ENCODE data around the gene DUSP1. TPM values are rescaled to one million over a fixed set of nuclear protein-coding genes. Genes with fewer than 3 reads are reported as not detected.

DUSP1 gene
- total and polyA plus RNA-seq, 2 experiments from 2014 or later, result 547 to 583 TPM

DNA sequence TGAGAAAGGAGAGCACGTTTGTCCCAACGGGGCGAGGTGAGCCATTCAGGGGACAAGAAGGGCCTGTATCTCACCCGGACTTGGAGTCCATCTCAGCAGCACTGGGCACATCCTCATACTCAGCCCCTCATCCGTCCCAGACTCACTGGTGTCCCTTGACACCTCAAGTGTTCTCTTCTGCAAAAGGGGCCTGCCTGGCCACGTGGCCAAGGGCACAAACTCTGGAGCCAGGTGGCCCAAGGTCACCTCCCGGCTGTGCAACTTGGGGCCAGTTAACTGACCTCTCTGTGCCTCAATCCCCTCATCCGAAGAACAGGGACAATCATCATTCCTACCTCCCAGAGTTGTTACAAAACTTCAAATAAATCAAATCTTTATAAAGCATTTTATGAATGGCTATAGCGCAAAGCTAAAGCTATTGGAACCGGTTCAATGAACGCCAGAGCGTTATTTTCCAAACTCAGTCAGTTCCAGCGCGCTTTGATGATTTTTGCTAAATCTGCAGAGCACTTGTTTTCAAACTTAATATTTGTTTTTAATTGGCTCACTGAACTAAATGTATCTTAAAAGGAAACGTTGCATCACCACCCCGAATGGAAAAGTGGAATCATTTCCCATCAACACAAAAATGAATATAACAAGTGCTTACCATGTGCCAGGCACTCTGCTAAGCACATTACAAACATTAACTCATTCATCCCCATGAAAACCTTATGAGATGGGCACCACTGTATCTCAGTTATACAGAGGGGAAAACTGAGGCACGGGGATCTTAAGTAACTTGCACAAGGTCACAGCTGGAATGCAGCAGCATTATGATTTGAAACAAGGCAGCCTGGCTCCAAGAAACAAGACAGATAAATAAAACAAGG, 49.3 kb downstream of the DUSP1 start:
- WGBS (ENCODE audit: low lambda C conversion rate, missing lambda C conversion rate), result 74% methylated on average over 17 of the region's 17 CpGs
- H3K36me3 ChIP-seq (replicated peaks; ENCODE audit: insufficient read depth, low read depth), result no peaks in the 10 kb centered on the region
- peaks cover 4% of the 10 kb centered on the region for H3K4me1 ChIP-seq (ENCODE audit: insufficient read depth)
- TF ChIP-seq EZH2 (IDR thresholded peaks at IDR 0.05; ENCODE audit: borderline replicate concordance) (no peak), EZH2phosphoT487 (IDR thresholded peaks at IDR 0.05; ENCODE audit: low read depth, severe bottlenecking, unreplicated experiment) (no peak)
- TF ChIP-seq, protein P1, sequence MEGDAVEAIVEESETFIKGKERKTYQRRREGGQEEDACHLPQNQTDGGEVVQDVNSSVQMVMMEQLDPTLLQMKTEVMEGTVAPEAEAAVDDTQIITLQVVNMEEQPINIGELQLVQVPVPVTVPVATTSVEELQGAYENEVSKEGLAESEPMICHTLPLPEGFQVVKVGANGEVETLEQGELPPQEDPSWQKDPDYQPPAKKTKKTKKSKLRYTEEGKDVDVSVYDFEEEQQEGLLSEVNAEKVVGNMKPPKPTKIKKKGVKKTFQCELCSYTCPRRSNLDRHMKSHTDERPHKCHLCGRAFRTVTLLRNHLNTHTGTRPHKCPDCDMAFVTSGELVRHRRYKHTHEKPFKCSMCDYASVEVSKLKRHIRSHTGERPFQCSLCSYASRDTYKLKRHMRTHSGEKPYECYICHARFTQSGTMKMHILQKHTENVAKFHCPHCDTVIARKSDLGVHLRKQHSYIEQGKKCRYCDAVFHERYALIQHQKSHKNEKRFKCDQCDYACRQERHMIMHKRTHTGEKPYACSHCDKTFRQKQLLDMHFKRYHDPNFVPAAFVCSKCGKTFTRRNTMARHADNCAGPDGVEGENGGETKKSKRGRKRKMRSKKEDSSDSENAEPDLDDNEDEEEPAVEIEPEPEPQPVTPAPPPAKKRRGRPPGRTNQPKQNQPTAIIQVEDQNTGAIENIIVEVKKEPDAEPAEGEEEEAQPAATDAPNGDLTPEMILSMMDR (IDR thresholded peaks at IDR 0.05; ENCODE audit: poor library complexity), result no peak
- no peaks in the 10 kb centered on the region for H4K20me1 ChIP-seq (ENCODE audit: insufficient read depth, poor library complexity, severe bottlenecking)
- no peak overlapping the region for H3K4me3 ChIP-seq
- H2AFZ ChIP-seq, result no peak overlapping the region
- no peak for DNase-seq (ENCODE audit: low spot score)
- no peaks in the 10 kb centered on the region for H3K79me2 ChIP-seq
- H3K27ac ChIP-seq, result no peak overlapping the region
- no peaks in the 10 kb centered on the region for H3K9me3 ChIP-seq (ENCODE audit: low read depth)
- peaks cover 3% of the 10 kb centered on the region for H3K27me3 ChIP-seq
- H3K9me2 ChIP-seq (replicated peaks; ENCODE audit: insufficient read depth), result no peaks in the 10 kb centered on the region
- no peak overlapping the region for H3K4me2 ChIP-seq

DNA sequence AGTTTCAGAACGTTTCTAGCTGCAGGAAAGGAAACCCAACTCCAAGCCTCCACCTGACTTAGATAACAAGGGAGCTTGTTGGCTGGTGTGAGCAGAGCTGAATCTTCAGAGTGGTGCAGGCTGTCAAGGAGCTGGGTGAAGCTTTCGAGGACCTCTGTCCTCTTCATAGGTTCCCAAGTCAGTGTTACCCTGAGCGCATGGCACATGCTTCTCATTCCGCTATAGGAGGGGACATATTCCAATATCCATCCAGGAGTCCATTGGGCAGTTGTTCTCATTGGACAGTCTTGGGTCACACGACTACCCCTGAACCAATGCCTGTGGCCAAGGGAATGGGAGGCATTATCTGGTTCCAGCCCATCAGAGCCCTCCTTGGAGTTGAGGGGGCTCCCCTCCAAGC, 50.3 kb downstream of the DUSP1 start:
- TF ChIP-seq EZH2 (IDR thresholded peaks at IDR 0.05; ENCODE audit: borderline replicate concordance) (no peak), EZH2phosphoT487 (IDR thresholded peaks at IDR 0.05; ENCODE audit: low read depth, severe bottlenecking, unreplicated experiment) (no peak)
- TF ChIP-seq, protein P1 (IDR thresholded peaks at IDR 0.05; ENCODE audit: poor library complexity), result no peak

DNA sequence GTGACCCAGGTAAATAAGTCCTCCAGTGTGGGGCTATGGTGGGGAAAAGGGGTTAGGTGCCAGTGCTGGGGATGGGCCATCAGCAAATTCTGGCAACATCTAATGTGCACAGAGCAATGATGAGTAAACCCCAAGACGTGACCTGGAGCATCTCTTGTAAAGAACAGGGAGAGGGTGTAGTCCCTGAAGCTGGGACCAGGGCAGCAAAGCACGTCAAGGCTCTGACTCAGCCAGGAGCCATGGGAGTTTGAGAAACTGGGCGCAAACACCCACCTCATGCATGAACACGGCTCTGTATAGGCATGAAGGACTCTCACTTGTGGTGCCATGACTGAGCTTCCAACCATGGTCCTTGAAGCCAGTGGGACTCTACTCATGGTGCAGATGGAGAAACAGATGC, 51.8 kb downstream of the DUSP1 start:
- Histone ChIP-seq H3K4me2 (no peak overlapping the region), H4K20me1 (ENCODE audit: insufficient read depth, poor library complexity, severe bottlenecking) (no peaks in the 10 kb centered on the region), H3K9me2 (replicated peaks; ENCODE audit: insufficient read depth) (no peaks in the 10 kb centered on the region), H3K9me3 (ENCODE audit: low read depth) (no peaks in the 10 kb centered on the region), H3K27ac (no peak overlapping the region), H3K27me3 (peaks cover 3% of the 10 kb centered on the region), H3K4me3 (no peak overlapping the region), H3K4me1 (ENCODE audit: insufficient read depth) (peaks cover 4% of the 10 kb centered on the region), H3K36me3 (replicated peaks; ENCODE audit: insufficient read depth, low read depth) (no peaks in the 10 kb centered on the region), H2AFZ (no peak overlapping the region), H3K79me2 (no peaks in the 10 kb centered on the region)
- TF ChIP-seq EZH2phosphoT487 (IDR thresholded peaks at IDR 0.05; ENCODE audit: low read depth, severe bottlenecking, unreplicated experiment) (no peak), EZH2 (IDR thresholded peaks at IDR 0.05; ENCODE audit: borderline replicate concordance) (no peak)
- TF ChIP-seq, protein P1 (IDR thresholded peaks at IDR 0.05; ENCODE audit: poor library complexity), result no peak
- 82% methylated on average over 4 of the region's 4 CpGs for WGBS (ENCODE audit: low lambda C conversion rate, missing lambda C conversion rate)
- DNase-seq (ENCODE audit: low spot score), result no peak

More for the DNA sequence above, 50.3 kb downstream of the DUSP1 start:
- H3K4me3 ChIP-seq, result no peak overlapping the region
- 78% methylated on average over 5 of the region's 5 CpGs for WGBS (ENCODE audit: low lambda C conversion rate, missing lambda C conversion rate)
- no peak overlapping the region for H2AFZ ChIP-seq
- no peaks in the 10 kb centered on the region for H3K9me3 ChIP-seq (ENCODE audit: low read depth)
- no peak overlapping the region for H3K27ac ChIP-seq
- H3K36me3 ChIP-seq (replicated peaks; ENCODE audit: insufficient read depth, low read depth), result no peaks in the 10 kb centered on the region
- no peaks in the 10 kb centered on the region for H3K79me2 ChIP-seq
- H3K4me1 ChIP-seq (ENCODE audit: insufficient read depth), result peaks cover 4% of the 10 kb centered on the region
- peaks cover 3% of the 10 kb centered on the region for H3K27me3 ChIP-seq
- H4K20me1 ChIP-seq (ENCODE audit: insufficient read depth, poor library complexity, severe bottlenecking), result no peaks in the 10 kb centered on the region
- H3K4me2 ChIP-seq, result no peak overlapping the region
- H3K9me2 ChIP-seq (replicated peaks; ENCODE audit: insufficient read depth), result no peaks in the 10 kb centered on the region
- DNase-seq (ENCODE audit: low spot score), result no peak

Measured in hepatocyte (in vitro differentiated cells).